Smooth muscle cell (in vitro differentiated cells): ENCODE results near the gene TDRD5. TPM values are rescaled to one million over a fixed set of nuclear protein-coding genes. Genes with fewer than 3 reads are reported as not detected.

Source experiments
- DNase-seq: peaks from one replicate; lab custom pipeline; 2025; ENCODE audit not compliant: unreplicated experiment; lab: John Stamatoyannopoulos, UW
- H2AFZ ChIP-seq: fragments of 200-600 bp; sonication (generic); 2 replicates; pipeline ENCODE4 v1.6.0; 2016; ENCODE audit warnings: antibody characterized with exemption, low read depth, mild to moderate bottlenecking
- H3F3A ChIP-seq: fragments of 200-600 bp; sonication (generic); 2 replicates; pipeline ENCODE4 v1.6.0; 2017; ENCODE audit warnings: antibody characterized with exemption, low read depth
- H3K27ac ChIP-seq: fragments of 200-600 bp; sonication (generic); 2 replicates; pipeline ENCODE4 v1.5.1; 2016; ENCODE audit warnings: low read depth, mild to moderate bottlenecking
- H3K27me3 ChIP-seq: fragments of 200-600 bp; sonication (generic); 2 replicates; pipeline ENCODE4 v1.6.1; 2016; ENCODE audit warnings: low read depth, mild to moderate bottlenecking
- H3K36me3 ChIP-seq: fragments of 200-600 bp; sonication (generic); 2 replicates; pipeline ENCODE4 v1.5.1; 2016; ENCODE audit warnings: low read depth
- H3K4me1 ChIP-seq: fragments of 200-600 bp; sonication (generic); 2 replicates; pipeline ENCODE4 v1.5.1; 2016; ENCODE audit warnings: low read depth
- H3K4me2 ChIP-seq: fragments of 200-600 bp; sonication (generic); 2 replicates; pipeline ENCODE4 v1.6.0; 2016; ENCODE audit warnings: mild to moderate bottlenecking
- H3K4me3 ChIP-seq: fragments of 200-600 bp; sonication (generic); 2 replicates; pipeline ENCODE4 v1.5.1; 2016; ENCODE audit warnings: mild to moderate bottlenecking
- H3K79me2 ChIP-seq: fragments of 200-600 bp; sonication (generic); 2 replicates; pipeline ENCODE4 v1.6.0; 2016; ENCODE audit warnings: low read depth, mild to moderate bottlenecking
- H3K9ac ChIP-seq: fragments of 200-600 bp; sonication (generic); 2 replicates; pipeline ENCODE4 v1.6.0; 2016; ENCODE audit warnings: low read depth
- H3K9me3 ChIP-seq: fragments of 200-600 bp; sonication (generic); replicated peaks from 2 replicates; pipeline ENCODE4 v1.5.1; 2016; ENCODE audit warnings: low read depth
- H4K20me1 ChIP-seq: fragments of 200-600 bp; sonication (generic); 2 replicates; pipeline ENCODE4 v1.6.0; 2016; ENCODE audit warnings: low read depth
- WGBS: methylation state at CpG from one replicate; pipeline ENCODE4 v1.1.7; 2016; ENCODE audit warnings: low lambda C conversion rate; 5-methylcytosine and 5-hydroxymethylcytosine counted together
- polyA plus RNA-seq: library from polyadenylated mRNA; unstranded; fragments of >200 nt; fragmentation: Nextera tagmentation; extraction: Ambion mirVana; gene quantifications from 2 replicates; pipeline ENCODE4 v1.2.1, GENCODE V29; 2016
- total RNA-seq: library from RNA; depleted of rRNA; stranded (reverse); fragments of >200 nt; gene quantifications from 2 replicates; pipeline ENCODE4 v1.2.3, GENCODE V29; 2014
- TF ChIP-seq, protein P1 (sequence below): fragments of 200-600 bp; sonication (generic); IDR thresholded peaks from 2 replicates; pipeline ENCODE4 v1.5.1; 2017; ENCODE audit warnings: borderline replicate concordance, mild to moderate bottlenecking, antibody characterized with exemption; ENCODE audit not compliant: insufficient read depth, poor library complexity, severe bottlenecking

TDRD5 gene
- total and polyA plus RNA-seq, 2 experiments from 2014 or later, result not detected

- no peak overlapping the region for H3K4me2 ChIP-seq
- H3K27me3 ChIP-seq, result no peaks in the 10 kb centered on the region
- no peak overlapping the region for H3K9ac ChIP-seq
- H3K79me2 ChIP-seq, result no peaks in the 10 kb centered on the region
- H3K4me1 ChIP-seq, result peaks cover 3% of the 10 kb centered on the region
- no peak overlapping the region for H3K4me3 ChIP-seq
- no peak overlapping the region for H3K27ac ChIP-seq
- no peaks in the 10 kb centered on the region for H3K36me3 ChIP-seq
- H3F3A ChIP-seq, result no peaks in the 10 kb centered on the region
- no peaks in the 10 kb centered on the region for H4K20me1 ChIP-seq
- WGBS, result 72% methylated on average over 1 of the region's 1 CpG
- H2AFZ ChIP-seq, result no peak overlapping the region
- DNase-seq, result no peak
- TF ChIP-seq, protein P1, sequence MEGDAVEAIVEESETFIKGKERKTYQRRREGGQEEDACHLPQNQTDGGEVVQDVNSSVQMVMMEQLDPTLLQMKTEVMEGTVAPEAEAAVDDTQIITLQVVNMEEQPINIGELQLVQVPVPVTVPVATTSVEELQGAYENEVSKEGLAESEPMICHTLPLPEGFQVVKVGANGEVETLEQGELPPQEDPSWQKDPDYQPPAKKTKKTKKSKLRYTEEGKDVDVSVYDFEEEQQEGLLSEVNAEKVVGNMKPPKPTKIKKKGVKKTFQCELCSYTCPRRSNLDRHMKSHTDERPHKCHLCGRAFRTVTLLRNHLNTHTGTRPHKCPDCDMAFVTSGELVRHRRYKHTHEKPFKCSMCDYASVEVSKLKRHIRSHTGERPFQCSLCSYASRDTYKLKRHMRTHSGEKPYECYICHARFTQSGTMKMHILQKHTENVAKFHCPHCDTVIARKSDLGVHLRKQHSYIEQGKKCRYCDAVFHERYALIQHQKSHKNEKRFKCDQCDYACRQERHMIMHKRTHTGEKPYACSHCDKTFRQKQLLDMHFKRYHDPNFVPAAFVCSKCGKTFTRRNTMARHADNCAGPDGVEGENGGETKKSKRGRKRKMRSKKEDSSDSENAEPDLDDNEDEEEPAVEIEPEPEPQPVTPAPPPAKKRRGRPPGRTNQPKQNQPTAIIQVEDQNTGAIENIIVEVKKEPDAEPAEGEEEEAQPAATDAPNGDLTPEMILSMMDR, result no peak
- H3K9me3 ChIP-seq, result no peaks in the 10 kb centered on the region
Observed at GRCh38 chr1:179558078-179558477, 33.6 kb upstream of the TDRD5 start.

DNA sequence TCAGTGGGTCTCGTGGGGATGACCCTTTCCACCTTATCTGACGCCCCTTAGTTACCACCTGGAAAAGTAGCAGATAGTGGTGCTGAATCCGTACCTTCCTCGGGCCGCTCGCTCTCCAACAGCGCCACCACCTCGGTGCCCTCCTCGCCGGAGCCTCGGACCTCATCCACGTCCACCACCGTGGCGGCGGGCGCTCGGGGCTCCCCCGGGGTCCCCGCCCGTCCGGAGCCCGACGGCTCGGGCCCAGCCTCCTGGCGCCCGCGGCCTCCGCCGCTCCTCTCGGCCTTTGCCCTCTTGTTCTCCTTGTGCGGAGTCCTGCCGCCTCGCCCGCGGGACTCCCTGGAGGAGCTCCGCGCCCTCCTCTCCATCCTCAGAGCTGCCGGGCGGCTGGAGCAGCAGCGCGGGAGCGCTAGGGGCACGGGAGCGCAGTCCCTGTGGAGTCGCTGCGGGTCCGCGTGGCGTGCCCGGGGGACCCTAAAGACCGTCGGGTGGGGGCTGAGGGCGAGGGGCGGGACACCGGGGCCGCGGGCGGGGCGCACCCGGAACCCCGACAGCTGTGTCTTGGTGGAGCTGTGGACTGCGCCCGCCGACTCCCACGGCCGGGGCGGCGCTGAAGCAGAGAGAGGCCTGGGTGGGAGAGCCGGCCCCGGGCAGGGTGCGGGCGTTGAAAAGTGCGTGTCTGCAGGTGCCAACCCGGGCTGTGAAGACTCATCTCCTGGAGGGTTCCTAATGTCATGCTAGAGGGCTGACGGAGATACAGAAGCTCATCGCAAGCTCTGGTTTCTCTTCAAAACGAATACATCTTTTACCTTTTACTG lies 15.9 kb upstream of the TDRD5 start, which contains the start of gene NPHS2:
Gene NPHS2 (minus strand): TSS at position 452 of the 818 bp plus-strand sequence. CDS start 84 bp downstream, at position 368.
- Histone ChIP-seq H3K79me2 (no peaks in the 10 kb centered on the region), H3F3A (no peaks in the 10 kb centered on the region), H3K27me3 (peaks cover 66% of the 10 kb centered on the region), H3K36me3 (no peaks in the 10 kb centered on the region), H4K20me1 (no peaks in the 10 kb centered on the region), H3K4me2 (peak within 1 kb of the TSS; percentile 48), H2AFZ (no peak within 1 kb of the TSS), H3K27ac (no peak within 1 kb of the TSS), H3K9me3 (no peaks in the 10 kb centered on the region), H3K4me1 (no peaks in the 10 kb centered on the region), H3K4me3 (no peak within 1 kb of the TSS), H3K9ac (no peak within 1 kb of the TSS)
- TF ChIP-seq, protein P1, result no peak
- no peak for DNase-seq
- 7% methylated on average over 46 of the region's 77 CpGs for WGBS

- Histone ChIP-seq H3K4me3 (no peak overlapping the region), H3K36me3 (no peaks in the 10 kb centered on the region), H3K4me2 (no peak overlapping the region), H2AFZ (no peak overlapping the region), H3K27me3 (peaks cover 66% of the 10 kb centered on the region), H3K9me3 (no peaks in the 10 kb centered on the region), H3K27ac (no peak overlapping the region), H3K9ac (no peak overlapping the region), H4K20me1 (no peaks in the 10 kb centered on the region), H3F3A (no peaks in the 10 kb centered on the region), H3K79me2 (no peaks in the 10 kb centered on the region), H3K4me1 (no peaks in the 10 kb centered on the region)
- WGBS, result 55% methylated on average over 5 of the region's 5 CpGs
- TF ChIP-seq, protein P1, result no peak
- no peak for DNase-seq
Observed at GRCh38 chr1:179576509-179576908, 15.1 kb upstream of the TDRD5 start.

GRCh38 chr1:179583771-179584320 lies 7.8 kb upstream of the TDRD5 start:
- Histone ChIP-seq H4K20me1 (no peaks in the 10 kb centered on the region), H3K9ac (no peak overlapping the region), H3K9me3 (no peaks in the 10 kb centered on the region), H2AFZ (no peak overlapping the region), H3F3A (no peaks in the 10 kb centered on the region), H3K27me3 (peaks cover 6% of the 10 kb centered on the region), H3K4me2 (no peak overlapping the region), H3K79me2 (no peaks in the 10 kb centered on the region), H3K27ac (no peak overlapping the region), H3K36me3 (no peaks in the 10 kb centered on the region), H3K4me3 (no peak overlapping the region), H3K4me1 (peaks cover 5% of the 10 kb centered on the region)
- WGBS, result 67% methylated on average over 5 of the region's 5 CpGs
- DNase-seq, result no peak
- TF ChIP-seq, protein P1, result no peak
